Natural killer cell (primary cell): ENCODE data around the gene NGEF. TPM values are rescaled to one million over a fixed set of nuclear protein-coding genes. Genes with fewer than 3 reads are reported as not detected.

Source experiments
- ATAC-seq, 3 donors: fragments of 150-1000 bp in 2 of 3; fragments of 200-7000 bp in 1 of 3; cut with Tn5 transposase; 1 replicate in 1 of 3; 2 replicates in 2 of 3; pipeline ENCODE4 v1.10.0; 2021; ENCODE audit warnings: mild to moderate bottlenecking in 2 of 3, moderate library complexity in 2 of 3
- DNase-seq, 2 donors: peaks; one replicate each; pipeline versions ENCODE4 v3.0.0 to v3.0.0-alpha.2; 2013 to 2021; ENCODE audit warnings: mixed read lengths in 1 of 2
- H3K27ac ChIP-seq: one replicate; pipeline ENCODE4 v1.5.1; 2013; ENCODE audit warnings: mild to moderate bottlenecking, low read length
- H3K27me3 ChIP-seq: one replicate; pipeline ENCODE4 v1.6.1; 2013; ENCODE audit warnings: low read length; ENCODE audit not compliant: control insufficient read depth, insufficient read depth
- H3K36me3 ChIP-seq: one replicate; pipeline ENCODE4 v1.6.1; 2013; ENCODE audit warnings: low read length; ENCODE audit not compliant: control insufficient read depth, insufficient read depth
- H3K4me1 ChIP-seq: one replicate; pipeline ENCODE4 v1.6.1; 2013; ENCODE audit warnings: low read length; ENCODE audit not compliant: control insufficient read depth, insufficient read depth
- H3K4me3 ChIP-seq: one replicate; pipeline ENCODE4 v1.5.1; 2013; ENCODE audit warnings: low read length
- H3K9me3 ChIP-seq: one replicate; pipeline ENCODE4 v1.6.1; 2013; ENCODE audit warnings: low read length; ENCODE audit not compliant: control insufficient read depth, insufficient read depth
- H3K27ac Mint-ChIP-seq, 2 donors: one replicate each; pipeline ENCODE4 v1.8.0; 2022; ENCODE audit warnings: mild to moderate bottlenecking in 2 of 2, mixed read lengths in 2 of 2, moderate library complexity in 1 of 2
- H3K27me3 Mint-ChIP-seq, 2 donors: one replicate each; pipeline ENCODE4 v1.8.0; 2022; ENCODE audit warnings: low read depth in 2 of 2, mixed read lengths in 2 of 2
- H3K36me3 Mint-ChIP-seq: one replicate; pipeline ENCODE4 v1.8.0; 2022; ENCODE audit warnings: mixed read lengths
- H3K4me1 Mint-ChIP-seq, 2 donors: one replicate each; pipeline ENCODE4 v1.8.0; 2022; ENCODE audit warnings: mixed read lengths in 2 of 2
- H3K4me3 Mint-ChIP-seq: one replicate; pipeline ENCODE4 v1.8.0; 2022; ENCODE audit warnings: mild to moderate bottlenecking, moderate library complexity, mixed read lengths
- H3K9me3 Mint-ChIP-seq, 2 donors: one replicate each; pipeline ENCODE4 v1.8.0; 2022; ENCODE audit warnings: mixed read lengths in 2 of 2
- CTCF ChIP-seq: fragments of 200-600 bp; IDR thresholded peaks from one replicate; pipeline ENCODE4 v1.8.0; 2022; ENCODE audit warnings: antibody characterized with exemption
- WGBS: methylation state at CpG from one replicate; pipeline ENCODE4 v1.1.7; 2013; ENCODE audit warnings: missing lambda C conversion rate; ENCODE audit not compliant: insufficient coverage; 5-methylcytosine and 5-hydroxymethylcytosine counted together
- intact Hi-C: fragments of 100-400 bp; cut with micrococcal nuclease; formaldehyde crosslinking; loops from one replicate; pipeline ENCODE4 v1.14.2; 2022
- total RNA-seq, 4 donors: library from RNA; stranded (reverse); fragments of 120-200 nt in 1 of 4; gene quantifications; one replicate each; pipeline versions ENCODE4 v1.2.3 to v1.2.4, GENCODE V29; 2013 to 2022

Gene NGEF
- total RNA-seq, 3 donors from 2014 or later (not counting 1 experiment from before 2014, with no cell fraction given): not detected

GRCh38 chr2:232960862-232961261, 52.2 kb downstream of the NGEF start:
- no peak overlapping the region for H3K4me3 Mint-ChIP-seq
- no peak overlapping the region for H3K27ac Mint-ChIP-seq
- no peaks in the 10 kb centered on the region for H3K4me1 Mint-ChIP-seq
- no peak overlapping the region for H3K27ac ChIP-seq
- H3K4me1 ChIP-seq: no peaks in the 10 kb centered on the region
- TF ChIP-seq CTCF: no peak
- H3K9me3 ChIP-seq: no peaks in the 10 kb centered on the region
- ATAC-seq: no peak
- WGBS: 75% methylated on average over 2 of the region's 2 CpGs
- H3K27me3 ChIP-seq: no peaks in the 10 kb centered on the region
- H3K4me3 ChIP-seq: no peak overlapping the region
- H3K27me3 Mint-ChIP-seq: peaks cover 0 to 3% of the 10 kb centered on the region in 2 donors
- peaks cover 0 to 3% of the 10 kb centered on the region in 2 donors for H3K9me3 Mint-ChIP-seq
- H3K36me3 Mint-ChIP-seq: no peaks in the 10 kb centered on the region
- no peaks in the 10 kb centered on the region for H3K36me3 ChIP-seq
- DNase-seq: no peak
- intact Hi-C loops: no loop called here

- H3K27me3 Mint-ChIP-seq: peaks cover 0 to 3% of the 10 kb centered on the region in 2 donors
- intact Hi-C loops: no loop called here
- H3K4me1 ChIP-seq: no peaks in the 10 kb centered on the region
- H3K4me3 Mint-ChIP-seq: no peak overlapping the region
- H3K4me1 Mint-ChIP-seq: no peaks in the 10 kb centered on the region
- H3K4me3 ChIP-seq: no peak overlapping the region
- H3K27me3 ChIP-seq: no peaks in the 10 kb centered on the region
- DNase-seq: no peak
- ATAC-seq: no peak
- H3K27ac ChIP-seq: no peak overlapping the region
- H3K9me3 Mint-ChIP-seq: peaks cover 0 to 3% of the 10 kb centered on the region in 2 donors
- H3K36me3 ChIP-seq: no peaks in the 10 kb centered on the region
- H3K36me3 Mint-ChIP-seq: no peaks in the 10 kb centered on the region
- TF ChIP-seq CTCF: no peak
- H3K27ac Mint-ChIP-seq: no peak overlapping the region
- no peaks in the 10 kb centered on the region for H3K9me3 ChIP-seq
- 71% methylated on average over 4 of the region's 4 CpGs for WGBS
Measured at GRCh38 chr2:232959139-232959538, 53.9 kb downstream of the NGEF start.

DNA sequence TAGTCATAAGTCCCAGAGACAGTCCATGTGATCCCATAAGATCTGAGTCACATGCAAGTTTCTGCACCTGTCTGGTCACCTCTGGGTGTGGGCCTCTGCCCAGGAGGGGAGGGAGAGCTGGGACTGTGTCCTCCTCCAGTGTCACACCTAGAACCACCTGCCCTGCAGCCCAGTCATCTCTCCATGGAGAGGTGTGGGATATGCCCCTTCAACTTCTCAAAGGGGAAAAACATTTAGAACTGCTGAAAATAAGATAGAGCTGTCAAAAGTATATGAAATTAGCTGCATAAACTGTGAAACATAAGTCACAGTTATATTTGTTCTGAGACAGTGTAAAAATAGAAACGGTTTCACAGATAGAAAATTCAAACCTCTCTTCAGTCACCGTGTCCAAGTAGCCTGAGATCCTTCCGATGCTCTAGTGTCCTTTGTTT, 55.4 kb downstream of the NGEF start:
- H3K27me3 ChIP-seq: no peaks in the 10 kb centered on the region
- peaks cover 0 to 3% of the 10 kb centered on the region in 2 donors for H3K27me3 Mint-ChIP-seq
- no peak overlapping the region for H3K27ac Mint-ChIP-seq
- H3K4me1 ChIP-seq: no peaks in the 10 kb centered on the region
- no peak overlapping the region for H3K4me3 Mint-ChIP-seq
- H3K36me3 Mint-ChIP-seq: no peaks in the 10 kb centered on the region
- H3K9me3 Mint-ChIP-seq: peaks cover 0 to 3% of the 10 kb centered on the region in 2 donors
- H3K27ac ChIP-seq: no peak overlapping the region
- no peaks in the 10 kb centered on the region for H3K36me3 ChIP-seq
- DNase-seq (no peak), ATAC-seq (no peak)
- intact Hi-C loops: no loop called here
- no peaks in the 10 kb centered on the region for H3K9me3 ChIP-seq
- H3K4me3 ChIP-seq: no peak overlapping the region
- WGBS: 74% methylated on average over 3 of the region's 3 CpGs
- no peak for TF ChIP-seq CTCF
- H3K4me1 Mint-ChIP-seq: no peaks in the 10 kb centered on the region

DNA sequence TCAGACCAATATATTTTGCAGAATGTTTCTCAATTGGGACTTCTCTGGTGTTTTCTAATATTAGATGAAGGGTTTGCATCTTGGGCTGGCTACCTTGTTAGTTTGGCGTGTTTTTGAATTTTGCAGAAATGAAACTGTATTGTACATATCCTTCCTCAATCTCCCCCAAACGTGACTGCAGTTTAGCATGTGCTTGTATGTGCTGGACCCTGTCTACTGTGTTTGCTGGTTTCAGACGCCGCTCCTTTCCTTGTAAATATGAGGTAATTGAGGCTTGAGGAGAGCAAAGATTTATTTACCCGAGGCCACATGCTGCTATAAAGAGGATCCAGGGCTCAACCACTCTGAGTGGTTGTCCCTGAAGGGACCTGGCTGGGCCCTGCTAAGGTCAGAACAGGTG, 57.2 kb downstream of the NGEF start:
- H3K9me3 ChIP-seq: no peaks in the 10 kb centered on the region
- no peak overlapping the region for H3K4me3 Mint-ChIP-seq
- H3K36me3 ChIP-seq: no peaks in the 10 kb centered on the region
- intact Hi-C loops: no loop called here
- H3K4me1 Mint-ChIP-seq: no peaks in the 10 kb centered on the region
- TF ChIP-seq CTCF: no peak
- no peaks in the 10 kb centered on the region for H3K9me3 Mint-ChIP-seq
- no peak overlapping the region for H3K27ac Mint-ChIP-seq
- H3K27ac ChIP-seq: no peak overlapping the region
- no peak overlapping the region for H3K4me3 ChIP-seq
- peaks cover 3 to 13% of the 10 kb centered on the region in 2 donors for H3K27me3 Mint-ChIP-seq
- WGBS: 38% methylated on average over 5 of the region's 5 CpGs
- ATAC-seq (no peak), DNase-seq (no peak)
- H3K4me1 ChIP-seq: no peaks in the 10 kb centered on the region
- no peaks in the 10 kb centered on the region for H3K27me3 ChIP-seq
- H3K36me3 Mint-ChIP-seq: no peaks in the 10 kb centered on the region
